ENCODE results near the gene KMT2D.

The KMT2D gene

DNA sequence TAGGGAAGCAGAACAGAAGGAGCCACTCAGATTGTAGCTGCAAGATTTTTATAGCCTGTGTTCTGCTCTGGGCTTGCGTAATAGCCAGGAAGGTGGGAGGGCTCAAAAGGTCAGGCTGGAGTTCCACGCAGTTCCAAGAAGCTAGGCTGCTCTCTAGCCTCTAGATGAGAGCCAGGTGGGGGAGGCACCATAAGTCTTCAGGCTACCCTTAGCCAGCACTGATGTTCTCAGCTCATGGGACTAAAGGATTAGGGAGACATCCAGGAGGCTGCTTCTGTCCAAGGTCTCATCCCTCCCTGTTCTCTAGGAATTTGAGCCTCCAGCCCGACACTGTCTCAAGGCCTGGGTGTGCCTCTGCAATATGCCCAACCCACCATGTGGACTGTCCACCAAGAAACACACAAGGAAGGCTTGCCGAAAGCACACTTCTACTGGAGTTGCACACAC lies 48.4 kb upstream of the KMT2D start:
- DNase-seq (ENCODE audit: low read depth in 1 of 2, low spot score in 1 of 2), result peak in 1 of 2 experiments; percentile 55
- no peaks in the 10 kb centered on the region for H3K27me3 ChIP-seq (ENCODE audit: insufficient read depth, poor library complexity, severe bottlenecking)
- no peak overlapping the region for H3K27ac ChIP-seq (replicated peaks)
- no peak overlapping the region; the same call in 1 of the 2 replicates for H3K4me3 ChIP-seq (replicated peaks; ENCODE audit: insufficient read depth, low read length)
- TF ChIP-seq, protein P1, sequence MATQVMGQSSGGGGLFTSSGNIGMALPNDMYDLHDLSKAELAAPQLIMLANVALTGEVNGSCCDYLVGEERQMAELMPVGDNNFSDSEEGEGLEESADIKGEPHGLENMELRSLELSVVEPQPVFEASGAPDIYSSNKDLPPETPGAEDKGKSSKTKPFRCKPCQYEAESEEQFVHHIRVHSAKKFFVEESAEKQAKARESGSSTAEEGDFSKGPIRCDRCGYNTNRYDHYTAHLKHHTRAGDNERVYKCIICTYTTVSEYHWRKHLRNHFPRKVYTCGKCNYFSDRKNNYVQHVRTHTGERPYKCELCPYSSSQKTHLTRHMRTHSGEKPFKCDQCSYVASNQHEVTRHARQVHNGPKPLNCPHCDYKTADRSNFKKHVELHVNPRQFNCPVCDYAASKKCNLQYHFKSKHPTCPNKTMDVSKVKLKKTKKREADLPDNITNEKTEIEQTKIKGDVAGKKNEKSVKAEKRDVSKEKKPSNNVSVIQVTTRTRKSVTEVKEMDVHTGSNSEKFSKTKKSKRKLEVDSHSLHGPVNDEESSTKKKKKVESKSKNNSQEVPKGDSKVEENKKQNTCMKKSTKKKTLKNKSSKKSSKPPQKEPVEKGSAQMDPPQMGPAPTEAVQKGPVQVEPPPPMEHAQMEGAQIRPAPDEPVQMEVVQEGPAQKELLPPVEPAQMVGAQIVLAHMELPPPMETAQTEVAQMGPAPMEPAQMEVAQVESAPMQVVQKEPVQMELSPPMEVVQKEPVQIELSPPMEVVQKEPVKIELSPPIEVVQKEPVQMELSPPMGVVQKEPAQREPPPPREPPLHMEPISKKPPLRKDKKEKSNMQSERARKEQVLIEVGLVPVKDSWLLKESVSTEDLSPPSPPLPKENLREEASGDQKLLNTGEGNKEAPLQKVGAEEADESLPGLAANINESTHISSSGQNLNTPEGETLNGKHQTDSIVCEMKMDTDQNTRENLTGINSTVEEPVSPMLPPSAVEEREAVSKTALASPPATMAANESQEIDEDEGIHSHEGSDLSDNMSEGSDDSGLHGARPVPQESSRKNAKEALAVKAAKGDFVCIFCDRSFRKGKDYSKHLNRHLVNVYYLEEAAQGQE (IDR thresholded peaks at IDR 0.05; ENCODE audit: insufficient replicate concordance, low read depth), result no peak
- TF ChIP-seq, protein P2, sequence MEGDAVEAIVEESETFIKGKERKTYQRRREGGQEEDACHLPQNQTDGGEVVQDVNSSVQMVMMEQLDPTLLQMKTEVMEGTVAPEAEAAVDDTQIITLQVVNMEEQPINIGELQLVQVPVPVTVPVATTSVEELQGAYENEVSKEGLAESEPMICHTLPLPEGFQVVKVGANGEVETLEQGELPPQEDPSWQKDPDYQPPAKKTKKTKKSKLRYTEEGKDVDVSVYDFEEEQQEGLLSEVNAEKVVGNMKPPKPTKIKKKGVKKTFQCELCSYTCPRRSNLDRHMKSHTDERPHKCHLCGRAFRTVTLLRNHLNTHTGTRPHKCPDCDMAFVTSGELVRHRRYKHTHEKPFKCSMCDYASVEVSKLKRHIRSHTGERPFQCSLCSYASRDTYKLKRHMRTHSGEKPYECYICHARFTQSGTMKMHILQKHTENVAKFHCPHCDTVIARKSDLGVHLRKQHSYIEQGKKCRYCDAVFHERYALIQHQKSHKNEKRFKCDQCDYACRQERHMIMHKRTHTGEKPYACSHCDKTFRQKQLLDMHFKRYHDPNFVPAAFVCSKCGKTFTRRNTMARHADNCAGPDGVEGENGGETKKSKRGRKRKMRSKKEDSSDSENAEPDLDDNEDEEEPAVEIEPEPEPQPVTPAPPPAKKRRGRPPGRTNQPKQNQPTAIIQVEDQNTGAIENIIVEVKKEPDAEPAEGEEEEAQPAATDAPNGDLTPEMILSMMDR (IDR thresholded peaks at IDR 0.05; ENCODE audit: insufficient read depth, low read length), result no peak
- TF ChIP-seq POLR2AphosphoS5 (IDR thresholded peaks at IDR 0.05; ENCODE audit: low read depth) (no peak), GABPA (IDR thresholded peaks at IDR 0.05; ENCODE audit: low read depth) (no peak), SPI1 (IDR thresholded peaks at IDR 0.05; ENCODE audit: borderline replicate concordance, low read depth) (no peak)

DNA sequence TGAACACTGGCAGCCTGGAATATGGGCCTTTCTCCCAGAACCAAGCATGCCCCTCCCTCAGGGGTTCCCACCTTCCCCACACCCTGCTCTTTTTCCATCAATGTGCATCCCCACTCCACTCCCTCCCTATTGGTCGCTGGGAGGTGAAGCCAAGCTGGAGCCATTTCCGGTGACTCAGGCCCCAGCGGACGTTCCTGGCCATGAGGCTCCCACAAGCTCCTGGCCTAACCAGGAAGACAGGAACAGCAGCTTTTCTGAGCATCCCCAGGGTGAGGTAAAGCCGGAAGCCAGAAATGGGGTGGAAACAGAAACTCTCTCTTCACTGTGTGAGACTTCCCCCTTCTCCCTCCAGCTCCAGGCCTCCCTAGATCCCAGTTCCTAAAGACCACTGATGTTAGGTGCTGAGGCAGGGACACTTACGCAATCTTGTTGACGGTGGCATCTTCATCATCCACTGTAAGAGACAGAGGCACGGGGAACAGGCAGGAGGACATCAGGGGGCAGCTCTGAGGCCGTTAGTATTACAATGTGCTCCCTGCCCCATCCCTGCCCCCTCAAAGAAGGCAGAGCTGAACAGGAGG lies 45.0 kb upstream of the KMT2D start:
- no peaks in the 10 kb centered on the region for H3K27me3 ChIP-seq (ENCODE audit: insufficient read depth, poor library complexity, severe bottlenecking)
- no peak for DNase-seq (ENCODE audit: low read depth in 1 of 2, low spot score in 1 of 2)
- H3K4me3 ChIP-seq (replicated peaks; ENCODE audit: insufficient read depth, low read length), result no peak overlapping the region
- TF ChIP-seq, protein P2 (IDR thresholded peaks at IDR 0.05; ENCODE audit: insufficient read depth, low read length), result no peak
- TF ChIP-seq, protein P1 (IDR thresholded peaks at IDR 0.05; ENCODE audit: insufficient replicate concordance, low read depth), result no peak
- no peak overlapping the region for H3K27ac ChIP-seq (replicated peaks)

DNA sequence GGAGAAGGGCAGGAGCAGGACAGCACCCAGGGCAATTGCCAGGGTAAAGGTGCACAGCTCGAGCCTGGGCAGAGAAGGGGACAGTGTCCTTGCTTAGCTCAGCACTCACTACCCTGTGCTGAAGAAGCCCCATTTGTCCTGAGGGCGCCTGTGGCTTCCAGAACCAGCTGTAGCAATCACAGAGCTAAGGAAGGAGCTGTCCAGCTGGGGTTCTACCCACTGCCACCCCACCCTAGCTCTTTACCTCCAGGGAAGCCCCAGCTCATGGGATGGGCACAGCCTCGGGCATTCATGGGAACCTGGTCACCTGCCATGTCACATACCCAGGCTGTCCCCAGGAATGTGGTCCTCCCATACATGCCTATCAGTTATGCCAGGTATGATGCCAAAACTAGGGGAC lies 44.2 kb upstream of the KMT2D start:
- no peak for DNase-seq (ENCODE audit: low read depth in 1 of 2, low spot score in 1 of 2)
- Histone ChIP-seq H3K27me3 (ENCODE audit: insufficient read depth, poor library complexity, severe bottlenecking) (no peaks in the 10 kb centered on the region), H3K27ac (replicated peaks) (no peak overlapping the region), H3K4me3 (replicated peaks; ENCODE audit: insufficient read depth, low read length) (no peak overlapping the region)
- TF ChIP-seq, protein P1 (IDR thresholded peaks at IDR 0.05; ENCODE audit: insufficient replicate concordance, low read depth), result peak; percentile 51
- TF ChIP-seq, protein P2 (IDR thresholded peaks at IDR 0.05; ENCODE audit: insufficient read depth, low read length), result no peak
- TF ChIP-seq SPI1 (IDR thresholded peaks at IDR 0.05; ENCODE audit: borderline replicate concordance, low read depth), result no peak

Measured in HL-60 (cell line).